T1000 (cell line): ENCODE measurements around the gene SLC7A1.

Source experiments
- DNase-seq: peaks from one replicate; lab custom pipeline; 2025; ENCODE audit warnings: mixed read lengths; lab: John Stamatoyannopoulos, UW

SLC7A1 gene

DNA sequence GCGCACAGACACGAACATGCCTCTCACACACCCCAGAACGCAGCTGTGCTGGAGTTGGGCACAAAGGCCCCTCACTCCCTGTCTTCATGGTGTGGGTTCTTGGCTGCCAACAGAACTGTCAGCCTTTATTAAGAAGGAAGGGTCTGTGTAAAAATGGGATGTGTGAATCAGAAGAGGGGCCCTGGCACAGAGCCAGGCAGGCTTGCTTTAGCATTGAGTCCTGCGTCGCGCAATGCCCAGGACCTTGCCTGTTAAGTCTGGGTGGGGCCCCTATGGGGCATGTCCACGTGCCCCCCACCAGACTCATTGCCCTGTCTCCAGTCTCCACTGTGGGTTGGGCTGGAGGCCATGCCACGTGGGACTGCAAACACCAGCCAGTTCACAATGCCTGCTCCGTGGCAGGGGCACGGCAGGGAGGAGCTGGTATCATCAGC, 84.8 kb downstream of the SLC7A1 start:
- DNase-seq = no peak

DNA sequence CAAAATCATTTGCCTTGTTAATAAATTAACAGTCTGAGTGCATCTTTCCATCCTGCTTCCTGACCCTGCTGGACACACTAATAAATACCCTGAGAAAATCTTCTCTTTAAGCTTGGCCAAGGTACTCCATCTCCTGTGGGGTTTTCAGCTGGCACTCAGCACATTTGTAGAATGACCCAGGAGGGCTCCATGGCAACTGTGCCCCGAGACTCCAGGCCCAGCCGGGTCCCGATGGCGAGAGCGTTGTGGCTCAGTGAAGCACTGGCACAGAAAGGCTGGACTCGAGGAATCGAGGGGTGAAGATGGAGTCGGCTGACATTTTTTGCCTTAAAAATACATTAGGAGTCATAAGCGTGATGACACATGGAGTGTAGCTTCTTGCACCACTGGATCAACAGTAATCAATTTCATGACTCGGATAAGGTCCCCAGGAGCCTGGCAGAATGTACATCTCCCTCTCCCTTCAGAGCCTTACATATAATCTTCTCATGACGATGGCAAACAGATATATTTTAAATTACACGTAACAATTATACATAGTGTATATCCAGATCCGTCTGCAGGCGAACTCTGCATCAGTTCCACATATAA, 85.4 kb downstream of the SLC7A1 start:
- no peak for DNase-seq

DNA sequence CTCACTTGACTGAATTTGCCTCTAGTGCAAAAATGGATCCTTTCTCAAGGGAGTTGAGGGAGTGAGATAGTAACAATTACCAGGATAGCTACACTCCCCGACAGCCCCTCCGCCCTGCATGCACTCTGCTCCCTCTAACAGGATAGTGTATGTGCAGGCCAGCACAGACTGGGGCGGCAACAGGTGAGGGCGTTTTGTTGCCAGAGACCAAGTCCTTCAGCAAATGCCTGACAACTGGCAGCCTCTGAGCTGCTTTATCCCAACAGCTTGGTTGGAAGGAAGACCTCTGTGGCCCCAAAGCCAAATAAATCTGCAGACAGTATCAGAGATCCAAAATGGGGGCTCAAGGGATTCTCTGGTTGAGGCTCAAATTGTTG, 86.6 kb downstream of the SLC7A1 start:
- no peak for DNase-seq

DNA sequence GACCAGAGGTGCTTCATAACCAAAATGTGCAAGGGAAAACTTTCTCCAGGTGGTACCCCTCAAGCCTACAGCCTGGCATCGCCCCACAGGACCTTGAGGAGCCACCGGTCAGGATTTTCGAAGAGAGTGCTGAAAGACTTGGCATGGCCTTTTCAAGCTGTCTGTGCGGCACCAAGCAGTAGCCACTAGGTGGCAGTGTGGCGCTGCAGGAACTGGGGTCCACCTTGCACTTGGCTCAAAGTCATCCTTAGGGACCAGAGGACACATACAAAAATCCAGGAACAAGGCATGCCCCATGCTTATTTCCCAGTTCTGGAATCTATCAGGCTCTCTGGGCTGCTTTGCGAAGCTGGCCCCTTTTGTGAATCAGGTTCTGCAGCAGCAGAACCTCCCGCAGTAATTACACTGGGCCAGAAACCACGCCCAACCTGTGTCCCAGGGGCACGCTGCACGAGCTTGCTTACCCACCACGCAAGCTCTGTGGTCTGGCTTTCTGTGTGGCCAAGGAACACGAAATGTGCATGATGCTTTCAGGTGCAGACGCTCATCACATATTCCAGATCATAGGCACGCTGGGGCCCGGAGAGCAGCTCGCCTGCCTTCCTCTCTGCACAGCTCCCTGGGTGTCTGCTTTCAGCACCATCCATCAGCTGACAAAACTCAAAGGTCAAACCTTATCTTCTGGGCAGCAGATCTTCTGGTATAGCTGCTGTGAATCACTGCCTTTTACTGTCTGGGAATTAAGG, 87.2 kb downstream of the SLC7A1 start:
- peak; percentile 23 for DNase-seq

DNA sequence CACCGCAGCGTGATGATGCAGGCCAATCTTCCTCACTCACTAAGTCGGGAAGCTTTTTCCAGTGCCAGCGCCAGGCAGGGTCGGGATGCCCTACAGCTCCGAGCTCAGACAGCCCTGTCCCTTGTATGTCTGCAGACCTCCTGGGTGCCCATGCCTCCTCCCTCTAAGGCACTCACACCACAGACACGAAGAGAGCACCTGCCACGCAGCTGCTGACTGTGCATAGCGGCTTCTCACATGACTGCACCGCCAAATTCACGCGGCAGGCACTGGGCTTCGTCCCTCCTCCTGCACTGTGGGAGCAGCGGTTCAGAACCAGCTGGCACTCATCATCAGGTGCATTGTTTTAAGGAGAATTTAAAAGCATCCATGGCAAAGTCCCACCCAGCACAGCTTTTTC, 88.1 kb downstream of the SLC7A1 start:
- DNase-seq = no peak

DNA sequence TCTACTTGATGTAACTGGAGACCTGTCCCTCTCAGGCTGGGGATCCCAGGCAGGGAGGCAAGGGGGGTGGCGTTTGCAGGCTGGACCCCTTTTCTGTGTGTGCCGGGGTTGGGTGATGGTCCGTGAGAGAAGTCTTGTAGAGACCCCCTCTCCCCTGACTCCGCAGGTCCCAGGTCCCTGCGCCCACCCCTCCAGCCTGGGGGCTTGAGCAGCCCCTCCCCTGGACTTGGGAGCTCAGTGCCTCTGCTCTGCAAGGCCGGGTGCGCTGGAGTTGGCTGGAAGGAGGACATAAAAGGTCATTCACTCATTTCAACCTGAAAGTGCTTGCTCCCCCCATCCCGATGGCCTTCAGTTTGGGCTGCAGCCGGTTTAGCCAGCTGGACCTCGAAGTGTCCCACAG, 89.5 kb downstream of the SLC7A1 start:
- no peak for DNase-seq

DNA sequence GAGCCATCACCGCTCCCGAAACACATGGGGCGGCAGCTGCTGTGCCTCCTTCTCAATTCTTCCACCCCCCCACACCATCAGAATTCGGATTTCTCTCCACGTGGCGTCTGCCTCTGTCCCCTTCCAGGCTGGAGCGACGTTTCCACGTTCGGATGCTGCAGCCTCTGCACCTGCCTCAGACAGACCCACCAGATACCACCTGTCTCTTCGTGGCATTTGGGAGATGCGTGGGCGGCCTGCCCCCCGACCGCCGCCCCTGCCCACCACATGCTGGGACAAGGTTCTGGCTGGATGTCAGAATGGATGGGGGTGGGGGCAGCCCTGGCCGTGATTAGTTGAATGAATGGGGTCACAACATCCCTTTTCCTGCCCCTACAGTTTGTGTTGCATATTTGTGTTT, 90.0 kb downstream of the SLC7A1 start:
- DNase-seq = no peak

DNA sequence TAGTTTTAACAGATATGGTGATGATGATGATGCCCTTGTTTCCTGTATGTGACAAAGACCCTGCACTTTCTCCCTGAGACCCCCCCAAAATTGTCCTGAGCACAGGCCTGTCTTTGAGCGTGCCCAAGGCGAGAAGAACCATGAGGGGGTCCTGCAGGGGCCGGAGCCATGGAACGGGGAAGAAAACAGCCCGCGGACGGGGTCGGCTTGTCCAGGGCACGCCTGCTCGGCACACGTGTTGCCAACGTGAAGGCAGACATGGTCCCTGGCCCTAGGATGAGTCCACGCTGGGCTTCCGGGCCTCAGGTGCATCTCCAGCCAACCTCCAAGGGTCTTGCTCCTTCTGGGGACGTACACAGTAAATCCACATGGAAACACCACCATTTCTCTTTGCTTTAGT, 90.8 kb downstream of the SLC7A1 start:
- no peak for DNase-seq

DNA sequence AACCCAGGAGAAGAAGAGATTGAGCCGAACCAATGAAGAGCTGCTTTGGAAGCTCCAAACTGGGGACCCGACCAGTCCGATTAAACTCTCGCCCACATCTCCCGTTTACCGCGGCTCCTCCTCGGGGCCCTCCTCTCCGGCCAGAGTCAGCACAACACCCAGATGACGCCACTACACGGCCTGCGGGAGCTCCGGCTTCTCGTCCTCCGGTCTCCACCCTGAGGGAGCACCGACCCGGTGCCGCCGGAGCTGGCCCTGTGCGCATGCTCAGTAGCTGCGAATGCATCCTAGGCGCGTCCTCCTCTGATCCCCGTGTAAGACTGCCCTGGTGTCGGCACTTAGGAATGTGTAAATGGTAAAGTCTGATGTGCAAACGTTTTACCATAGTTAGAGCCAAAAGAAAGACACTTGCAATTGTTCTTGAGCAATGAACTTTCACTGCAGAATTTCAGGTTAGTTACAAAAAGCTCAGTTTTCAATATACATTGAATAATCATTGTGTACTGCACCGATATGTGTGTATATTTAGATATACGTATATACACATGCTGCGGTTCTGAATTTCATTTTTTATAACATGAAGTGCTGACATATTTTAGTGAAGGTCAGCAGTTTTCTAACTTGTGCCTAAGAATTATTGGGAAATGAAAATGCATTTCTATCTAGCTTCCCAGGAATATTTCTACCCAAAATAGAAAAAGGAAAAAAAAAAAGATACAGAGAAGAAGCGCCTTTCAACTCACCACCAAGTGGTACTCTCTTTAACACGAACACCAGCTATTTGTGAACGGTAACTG, 92.2 kb downstream of the SLC7A1 start:
- no peak for DNase-seq

DNA sequence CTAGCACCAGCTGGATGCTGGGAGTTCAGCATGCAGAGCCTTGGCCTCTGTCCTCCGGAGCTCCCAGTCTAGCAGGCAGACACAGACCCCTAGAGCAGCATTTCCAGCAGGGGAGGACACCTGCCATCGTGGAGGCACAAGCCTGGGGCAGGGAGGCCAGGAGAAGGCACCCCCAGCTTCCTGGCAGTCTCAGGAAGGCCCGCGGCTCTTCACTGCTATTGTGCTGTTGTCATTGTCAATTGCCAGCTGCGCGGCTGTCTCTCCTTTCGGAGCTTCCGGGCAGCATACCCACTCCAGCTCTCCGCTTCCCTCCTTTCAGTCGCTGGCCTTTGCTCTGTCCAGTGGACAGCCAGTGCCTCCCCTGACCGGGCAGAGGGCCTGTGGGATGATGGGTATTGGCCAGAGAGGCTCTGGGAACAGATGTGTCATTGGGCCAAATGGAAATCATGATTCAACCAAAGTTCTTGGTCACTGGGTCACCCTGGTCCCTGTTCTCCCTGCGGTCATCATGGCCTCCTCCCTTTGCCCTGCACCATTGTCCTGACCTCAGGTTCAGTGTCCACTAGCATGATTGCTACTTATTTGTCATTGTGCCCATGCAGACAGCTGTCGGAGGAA, 93.0 kb downstream of the SLC7A1 start:
- no peak for DNase-seq

DNA sequence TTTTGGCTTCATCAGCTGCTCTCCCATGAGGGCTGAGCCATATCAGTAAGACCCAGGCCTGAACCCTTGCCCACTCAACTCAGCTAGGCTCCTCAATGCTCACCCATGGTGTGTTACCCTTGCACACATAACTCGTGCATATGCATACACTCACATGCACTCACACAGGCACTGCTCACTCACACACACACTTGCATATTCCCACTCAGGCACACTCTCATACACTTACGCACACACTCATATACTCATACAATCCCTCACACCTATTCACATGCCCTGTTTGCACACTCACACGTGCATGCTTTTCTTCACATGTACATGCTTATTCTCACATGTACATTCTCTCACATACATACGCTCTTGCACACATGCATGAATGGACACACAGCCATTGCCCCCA, 93.8 kb downstream of the SLC7A1 start:
- DNase-seq = no peak

DNA sequence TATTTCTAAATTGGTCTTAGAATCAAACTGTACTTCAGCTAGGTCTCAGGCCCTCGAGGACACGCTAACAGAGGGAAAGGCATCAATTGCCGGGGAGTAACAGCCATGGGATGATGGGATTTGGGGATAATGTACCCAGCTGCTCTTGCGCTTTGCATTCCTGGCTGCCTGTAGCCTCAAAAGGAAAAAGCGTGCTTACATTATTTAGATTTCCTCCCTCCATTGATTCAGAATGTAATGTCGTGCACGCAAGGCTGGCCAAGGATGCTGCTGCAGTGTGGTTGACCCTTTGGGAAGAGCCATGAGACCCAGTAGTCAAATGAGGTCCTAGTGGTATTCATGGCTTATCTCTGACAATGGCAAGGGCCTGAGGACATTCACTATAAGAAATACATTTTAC, 95.1 kb downstream of the SLC7A1 start:
- no peak for DNase-seq

DNA sequence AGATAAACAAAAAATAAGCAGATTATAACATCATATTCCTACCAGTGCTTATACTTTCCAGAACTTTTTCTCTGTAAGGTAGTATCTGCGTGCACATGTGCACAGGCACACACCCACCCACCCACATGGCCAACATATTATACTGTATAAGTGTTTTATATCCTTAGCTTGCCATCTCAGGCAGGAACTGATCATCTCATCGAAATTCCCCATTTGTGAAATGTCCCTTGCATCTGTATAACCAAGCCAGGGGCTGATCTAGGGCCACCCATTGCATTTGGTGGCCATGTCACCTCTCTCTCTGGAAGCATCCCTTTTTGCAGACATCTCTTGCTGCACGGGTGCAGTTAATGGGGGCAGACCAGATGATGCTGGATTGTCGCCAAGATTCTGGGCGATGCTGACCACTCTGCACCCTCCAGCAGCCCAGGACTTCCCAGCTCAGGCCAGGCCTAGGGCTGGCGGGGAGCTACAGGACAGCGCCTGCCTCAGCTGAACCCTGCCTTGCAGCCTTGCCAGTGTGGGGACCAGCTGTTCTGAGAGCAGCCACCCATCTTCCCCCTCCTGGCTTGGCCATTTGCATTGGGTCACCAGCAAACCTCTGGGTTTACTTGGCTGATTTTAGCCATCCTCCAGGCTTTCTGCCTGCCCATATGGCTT, 95.9 kb downstream of the SLC7A1 start:
- no peak for DNase-seq

DNA sequence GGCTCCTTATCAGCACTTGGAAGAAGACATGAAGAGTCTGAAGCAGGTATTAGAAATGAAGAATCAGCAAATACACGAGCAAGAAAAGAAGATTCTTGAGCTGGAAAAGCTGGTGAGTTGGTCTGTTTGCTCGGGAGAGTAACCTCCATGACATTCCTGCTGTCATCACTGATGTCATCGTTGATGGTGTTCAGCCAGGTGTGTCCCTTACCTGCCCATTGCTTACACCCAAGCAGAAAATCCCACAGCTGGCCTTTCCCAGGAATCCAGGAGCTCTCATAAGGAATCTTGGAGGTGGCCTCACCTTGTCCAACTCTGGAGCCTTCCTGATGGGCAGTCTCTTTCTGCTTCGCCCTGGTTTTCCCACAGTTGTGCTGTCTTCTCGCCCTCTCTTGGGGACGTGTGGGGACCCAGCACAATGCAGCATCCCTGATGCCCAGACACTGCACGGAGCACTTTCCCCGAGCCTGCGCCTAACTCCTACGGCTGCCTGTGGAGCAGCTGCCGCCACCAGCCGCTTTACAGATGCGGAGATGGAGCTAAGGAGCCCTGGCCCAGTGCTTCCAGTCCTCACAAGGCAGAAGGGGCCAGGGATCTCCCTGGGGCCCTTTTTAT, 97.0 kb downstream of the SLC7A1 start:
- no peak for DNase-seq

DNA sequence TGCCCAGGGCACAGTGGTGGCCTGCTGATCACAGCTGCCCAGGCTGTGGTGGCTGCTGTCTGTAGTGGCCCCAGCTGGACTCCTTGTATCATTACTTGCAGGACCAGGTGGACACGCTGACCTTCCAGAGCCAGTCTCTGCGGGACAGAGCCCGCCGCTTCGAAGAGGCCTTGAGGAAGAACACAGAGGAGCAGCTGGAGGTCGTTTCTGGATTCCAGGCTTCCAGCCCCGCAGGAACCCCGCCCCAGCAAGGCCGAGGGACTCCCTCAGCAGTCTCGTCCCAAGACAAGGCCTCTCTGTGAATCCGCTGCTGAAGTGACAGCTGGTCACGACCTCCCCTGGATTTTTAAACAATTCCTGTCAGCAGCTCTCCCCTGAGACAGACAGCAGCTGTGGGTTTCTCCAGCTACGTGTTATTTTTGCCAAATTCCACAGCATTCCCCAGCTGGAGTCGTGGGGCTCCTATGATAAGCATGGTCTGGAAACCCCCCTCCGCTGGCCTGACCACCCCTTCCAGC, 98.3 kb downstream of the SLC7A1 start:
- DNase-seq = no peak

DNA sequence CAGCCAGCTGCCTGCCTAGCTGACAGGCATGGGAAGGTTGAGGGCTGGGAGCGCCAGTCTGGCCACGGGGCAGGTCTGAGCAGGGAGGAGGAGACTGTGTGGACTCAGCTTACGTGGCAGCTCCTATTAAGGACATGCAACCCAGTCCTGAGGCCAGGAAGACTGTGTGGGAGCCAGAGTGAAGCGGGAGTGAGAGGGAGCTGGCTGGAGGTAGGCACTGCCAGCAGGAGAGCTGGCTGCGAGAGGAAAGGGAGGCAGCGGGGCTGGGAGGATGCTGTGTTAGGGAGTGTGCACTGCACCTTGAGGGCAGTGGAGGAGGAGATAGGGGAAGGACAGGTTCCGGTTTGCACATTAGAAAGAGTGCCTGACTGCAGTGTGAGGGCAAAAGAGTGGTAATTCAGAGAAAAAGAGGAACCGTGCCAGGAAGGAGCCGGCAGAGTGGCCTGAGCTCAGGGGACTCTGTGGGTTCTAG, 99.2 kb downstream of the SLC7A1 start:
- no peak for DNase-seq

DNA sequence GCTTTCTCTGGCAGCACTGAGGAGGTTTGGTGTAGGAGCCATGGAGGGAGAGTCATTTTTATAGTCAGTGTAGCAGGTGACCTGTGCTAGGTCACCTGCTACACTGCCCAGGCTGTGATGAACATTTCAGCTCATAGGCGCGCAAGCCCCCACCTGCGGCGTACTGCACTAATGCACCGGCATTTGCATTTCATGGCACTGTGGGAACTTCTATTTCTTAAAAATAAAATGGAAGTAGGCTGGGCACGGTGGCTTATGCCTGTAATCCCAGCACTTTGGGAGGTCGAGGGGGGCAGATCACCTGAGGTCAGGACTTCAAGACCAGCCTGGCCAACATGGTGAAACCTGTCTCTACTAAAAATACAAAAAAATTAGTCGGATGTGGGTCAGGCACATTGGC, 101.0 kb downstream of the SLC7A1 start:
- DNase-seq = no peak

DNA sequence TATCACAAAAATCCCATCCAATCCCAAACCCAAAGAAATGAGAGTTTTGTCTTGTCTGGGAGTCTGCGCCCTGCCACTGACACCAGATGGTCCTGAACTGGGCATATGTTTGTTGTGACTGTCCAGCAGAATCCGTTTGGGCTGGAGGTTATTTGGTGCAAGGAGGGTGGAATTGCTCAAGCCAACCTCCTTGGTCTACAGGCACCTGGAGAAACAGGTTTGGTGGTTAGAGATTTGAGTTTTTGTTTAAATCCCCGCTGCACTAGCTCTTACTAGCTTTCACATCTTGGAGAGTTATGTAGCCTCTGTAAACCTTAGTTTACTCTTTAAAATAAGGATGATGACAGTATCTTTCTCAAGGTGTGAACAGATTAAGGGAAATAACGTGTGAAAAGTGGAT, 101.7 kb downstream of the SLC7A1 start:
- no peak for DNase-seq

DNA sequence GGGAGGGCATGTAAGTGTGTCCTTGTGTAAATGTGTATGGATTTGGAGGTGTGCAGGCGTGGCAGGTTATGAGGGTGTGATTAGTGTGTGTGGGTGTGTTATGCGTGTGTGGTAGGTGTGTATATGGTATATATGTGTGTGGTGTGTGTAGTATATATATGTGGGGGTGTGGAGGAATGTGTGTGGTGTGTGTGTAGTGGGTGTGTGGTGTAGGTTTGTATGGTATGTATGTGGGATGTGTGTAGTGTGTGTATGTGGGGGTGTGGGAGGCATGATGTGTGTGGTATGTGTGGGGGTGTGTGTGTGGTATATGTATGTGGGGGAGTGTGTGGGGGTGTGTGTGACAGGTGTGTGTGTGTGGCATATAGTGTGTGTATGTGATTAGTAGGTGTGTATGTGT, 104.2 kb downstream of the SLC7A1 start:
- no peak for DNase-seq

DNA sequence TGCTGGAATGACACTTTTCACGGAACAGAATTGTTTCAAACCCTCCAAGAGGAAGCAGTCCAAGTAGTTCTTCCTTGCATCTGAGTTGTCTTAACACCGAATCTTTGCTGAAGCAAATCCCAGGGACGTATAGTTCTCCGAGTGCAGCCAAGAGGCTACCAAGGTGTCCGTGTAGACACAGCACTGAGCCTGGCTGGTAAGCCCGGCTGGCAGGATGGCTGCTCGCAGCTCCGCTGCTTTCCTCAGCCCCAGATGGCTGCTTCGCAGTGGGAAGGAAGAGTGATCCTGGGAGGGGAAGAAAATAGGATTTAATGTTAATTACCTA, 105.0 kb downstream of the SLC7A1 start:
- no peak for DNase-seq
